GM10248 (cell line): ENCODE data around the gene FAM184A.
A peak's percentile ranks its signal among the peaks of the same experiment; 100 is the strongest.

Experiments
- CTCF ChIA-PET: fragments of 300-600 bp; sonication (Branson Sonifier 250); formaldehyde crosslinking; extraction: SDS; loops from one replicate; lab custom pipeline; 2021; ENCODE audit warnings: antibody characterized with exemption; lab: Yijun Ruan, JAX
- POLR2A ChIA-PET: fragments of 350-650 bp; sonication (Branson Sonifier 250); formaldehyde crosslinking; extraction: SDS; loops from one replicate; lab custom pipeline; 2020; ENCODE audit warnings: antibody characterized with exemption; lab: Yijun Ruan, JAX
- DNase-seq: peaks from one replicate; pipeline ENCODE4 v3.0.0; 2012; ENCODE audit errors: extremely low spot score
- CTCF ChIP-seq: IDR thresholded peaks from 2 replicates; pipeline ENCODE4 v1.5.1; 2012; ENCODE audit warnings: mild to moderate bottlenecking, low read depth; ENCODE audit errors: extremely low read depth, missing control alignments, control extremely low read depth

The FAM184A gene

GRCh38 chr6:119112812-119113530 is 34.5 kb upstream of the FAM184A start:
- no peak for DNase-seq
- ChIA-PET CTCF (interaction anchor here (1.3 to 2.2 kb wide), 3 partner anchors 14 to 19 kb away, joined by 4 to 12 read pairs (median 5); no protein-coding TSS in a partner anchor), POLR2A (no interaction called here)
- no peak for TF ChIP-seq CTCF

GRCh38 chr6:119110601-119111548 is 32.4 kb upstream of the FAM184A start:
- CTCF ChIA-PET = interaction anchor here (0.8 to 2.8 kb wide), 31 partner anchors 9 to 1273 kb away, joined by 3 to 23 read pairs (median 4); partner anchors contain the start of gene ASF1A
- POLR2A ChIA-PET = no interaction called here
- peak; percentile 45 for TF ChIP-seq CTCF
- peak; percentile 34 for DNase-seq

- POLR2A ChIA-PET = no interaction called here
- no peak for DNase-seq
- CTCF ChIA-PET = interaction anchor here (0.9 to 2.8 kb wide), 18 partner anchors 8 to 827 kb away, joined by 3 to 23 read pairs (median 4); partner anchors contain the start of gene ASF1A
- no peak for TF ChIP-seq CTCF
Observed at GRCh38 chr6:119109654-119110325, 31.3 kb upstream of the FAM184A start.

GRCh38 chr6:119108076-119108475 is 29.6 kb upstream of the FAM184A start:
- CTCF ChIA-PET = interaction anchor here (1.1 to 1.5 kb wide), 2 partner anchors 30 to 1132 kb away, joined by 3 to 4 read pairs; partner anchors contain the start of gene FAM184A
- POLR2A ChIA-PET = no interaction called here
- TF ChIP-seq CTCF = no peak
- DNase-seq = no peak

GRCh38 chr6:119105282-119105681 is 26.8 kb upstream of the FAM184A start:
- ChIA-PET POLR2A (no interaction called here), CTCF (no interaction called here)
- no peak for TF ChIP-seq CTCF
- DNase-seq = no peak

GRCh38 chr6:119102901-119103300 is 24.4 kb upstream of the FAM184A start:
- TF ChIP-seq CTCF = no peak
- CTCF ChIA-PET = interaction anchor here (1.1 to 1.6 kb wide), 3 partner anchors 8 to 818 kb away, joined by 3 to 9 read pairs (median 3); no protein-coding TSS in a partner anchor
- POLR2A ChIA-PET = no interaction called here
- no peak for DNase-seq
